DND-41 (cell line): ENCODE results near the gene TMEM200C.

Experiments used
- ATAC-seq: fragments of 200-7000 bp; cut with Tn5 transposase; 3 replicates; pipeline ENCODE4 v1.9.1; 2021; ENCODE audit warnings: low read depth; ENCODE audit not compliant: insufficient read depth
- DNase-seq: peaks from one replicate; pipeline ENCODE4 v3.0.0-alpha.2; 2020
- H2AFZ ChIP-seq: 2 replicates; pipeline ENCODE4 v1.6.0; 2012; ENCODE audit warnings: low read depth, low read length
- H3K27ac ChIP-seq: 2 replicates; pipeline ENCODE4 v1.5.1; 2012; ENCODE audit warnings: low read length, inconsistent platforms
- H3K27me3 ChIP-seq: fragments of 200-600 bp; sonication (generic); 2 replicates; pipeline ENCODE4 v1.6.0; 2012; ENCODE audit warnings: low read length, mild to moderate bottlenecking, inconsistent platforms; ENCODE audit not compliant: insufficient read depth, poor library complexity
- H3K36me3 ChIP-seq: 2 replicates; pipeline ENCODE4 v1.5.1; 2012; ENCODE audit warnings: low read length, inconsistent platforms; ENCODE audit not compliant: insufficient read depth
- H3K4me1 ChIP-seq: 2 replicates; pipeline ENCODE4 v1.5.1; 2012; ENCODE audit warnings: mild to moderate bottlenecking, low read length; ENCODE audit not compliant: insufficient read depth
- H3K4me2 ChIP-seq: 2 replicates; pipeline ENCODE4 v1.6.0; 2012; ENCODE audit warnings: mild to moderate bottlenecking, moderate library complexity, low read length, inconsistent platforms; ENCODE audit not compliant: insufficient read depth
- H3K4me3 ChIP-seq, 2 experiments: fragments of 200-600 bp in 1 of 2; shearing (Covaris generic) in 1 of 2; 2 replicates each; pipeline ENCODE4 v1.5.1; 2012 to 2016; ENCODE audit warnings: inconsistent platforms in 2 of 2, low read length in 2 of 2, mild to moderate bottlenecking in 2 of 2, low read depth in 1 of 2, moderate library complexity in 1 of 2
- H3K79me2 ChIP-seq: 2 replicates; pipeline ENCODE4 v1.6.0; 2012; ENCODE audit warnings: low read length, inconsistent platforms; ENCODE audit not compliant: insufficient read depth
- H3K9ac ChIP-seq: 2 replicates; pipeline ENCODE4 v1.6.0; 2012; ENCODE audit warnings: low read depth, mild to moderate bottlenecking, inconsistent platforms, low read length, moderate library complexity
- H3K9me3 ChIP-seq: 2 replicates; pipeline ENCODE4 v1.5.1; 2012; ENCODE audit warnings: low read length, moderate library complexity, mild to moderate bottlenecking, inconsistent platforms; ENCODE audit not compliant: insufficient read depth, severe bottlenecking
- H4K20me1 ChIP-seq: 2 replicates; pipeline ENCODE4 v1.6.0; 2012; ENCODE audit warnings: low read length; ENCODE audit not compliant: insufficient read depth
- CTCF ChIP-seq: IDR thresholded peaks from 2 replicates; pipeline ENCODE4 v1.5.1; 2012; ENCODE audit warnings: borderline replicate concordance, low read length, moderate library complexity, mild to moderate bottlenecking; ENCODE audit not compliant: poor library complexity, severe bottlenecking; ENCODE audit errors: extremely low read depth
- EZH2 ChIP-seq: IDR thresholded peaks from 3 replicates; pipeline ENCODE4 v1.6.1; 2012; ENCODE audit warnings: borderline replicate concordance, low read depth, mild to moderate bottlenecking, moderate library complexity, low read length, inconsistent platforms; ENCODE audit not compliant: severe bottlenecking

Gene TMEM200C

GRCh38 chr18:5900262-5900661 lies 4.9 kb upstream of the TMEM200C start:
- ATAC-seq: no peak
- H3K4me3 ChIP-seq: no peak overlapping the region

GRCh38 chr18:5899835-5900234 lies 4.5 kb upstream of the TMEM200C start:
- Histone ChIP-seq H3K27ac (no peak overlapping the region), H3K4me3 (no peak overlapping the region), H4K20me1 (no peaks in the 10 kb centered on the region), H3K79me2 (no peaks in the 10 kb centered on the region), H3K9me3 (no peaks in the 10 kb centered on the region), H3K27me3 (no peaks in the 10 kb centered on the region), H3K36me3 (no peaks in the 10 kb centered on the region), H3K9ac (no peak overlapping the region), H3K4me1 (no peaks in the 10 kb centered on the region), H2AFZ (no peak overlapping the region), H3K4me2 (no peak overlapping the region)
- ATAC-seq: no peak
- no peak for DNase-seq
- TF ChIP-seq EZH2 (no peak), CTCF (no peak)

More at GRCh38 chr18:5900262-5900661, 4.9 kb upstream of the TMEM200C start:
- Histone ChIP-seq H2AFZ (no peak overlapping the region), H3K4me1 (no peaks in the 10 kb centered on the region), H4K20me1 (no peaks in the 10 kb centered on the region), H3K9me3 (no peaks in the 10 kb centered on the region), H3K27me3 (no peaks in the 10 kb centered on the region), H3K9ac (no peak overlapping the region), H3K79me2 (no peaks in the 10 kb centered on the region), H3K36me3 (no peaks in the 10 kb centered on the region), H3K27ac (no peak overlapping the region), H3K4me2 (no peak overlapping the region)
- no peak for DNase-seq
- no peak for TF ChIP-seq CTCF
- no peak for TF ChIP-seq EZH2

- no peaks in the 10 kb centered on the region for H4K20me1 ChIP-seq
- H3K9ac ChIP-seq: no peak overlapping the region
- no peaks in the 10 kb centered on the region for H3K4me1 ChIP-seq
- peaks cover 6% of the 10 kb centered on the region for H3K9me3 ChIP-seq
- no peak overlapping the region for H3K4me2 ChIP-seq
- H3K79me2 ChIP-seq: no peaks in the 10 kb centered on the region
- no peak for DNase-seq
- no peaks in the 10 kb centered on the region for H3K27me3 ChIP-seq
- no peak for ATAC-seq
- H3K4me3 ChIP-seq: no peak overlapping the region
- no peak overlapping the region for H2AFZ ChIP-seq
- TF ChIP-seq EZH2 (no peak), CTCF (no peak)
- H3K36me3 ChIP-seq: no peaks in the 10 kb centered on the region
- no peak overlapping the region for H3K27ac ChIP-seq
These were observed 786 bp upstream of the TMEM200C start for GRCh38 chr18:5895876-5896740.
